Esophagus (tissue), 2 donors: Measurements from ENCODE around the gene CD8A. TPM values are rescaled to one million over a fixed set of nuclear protein-coding genes. Genes with fewer than 3 reads are reported as not detected.

Experiments
- H3K27ac ChIP-seq, 2 donors: one replicate each; pipeline ENCODE4 v1.5.1; 2013; ENCODE audit warnings: low read depth in 2 of 2, mild to moderate bottlenecking in 2 of 2, inconsistent platforms in 1 of 2, low read length in 1 of 2, moderate library complexity in 1 of 2
- H3K27me3 ChIP-seq, 2 donors: one replicate each; pipeline ENCODE4 v1.6.1; 2013; ENCODE audit warnings: low read length in 2 of 2, control low read depth in 1 of 2, mild to moderate bottlenecking in 1 of 2; ENCODE audit not compliant: insufficient read depth in 2 of 2, control insufficient read depth in 1 of 2
- H3K36me3 ChIP-seq, 2 donors: one replicate each; pipeline ENCODE4 v1.6.1; 2013; ENCODE audit warnings: low read length in 1 of 2; ENCODE audit not compliant: control insufficient read depth in 2 of 2, insufficient read depth in 2 of 2
- H3K4me1 ChIP-seq, 2 donors: one replicate each; pipeline ENCODE4 v1.6.1; 2013; ENCODE audit warnings: low read length in 1 of 2; ENCODE audit not compliant: control insufficient read depth in 2 of 2, insufficient read depth in 2 of 2
- H3K4me3 ChIP-seq, 2 donors: one replicate each; pipeline ENCODE4 v1.5.1; 2013; ENCODE audit warnings: low read length in 2 of 2, mild to moderate bottlenecking in 2 of 2, low read depth in 1 of 2, moderate library complexity in 1 of 2
- H3K9me3 ChIP-seq, 2 donors: one replicate each; pipeline ENCODE4 v1.6.1; 2013; ENCODE audit warnings: mild to moderate bottlenecking in 2 of 2, low read depth in 1 of 2, low read length in 1 of 2, moderate library complexity in 1 of 2; ENCODE audit not compliant: control insufficient read depth in 2 of 2, insufficient read depth in 1 of 2
- WGBS, 2 donors: extraction: QIAGEN DNeasy Blood & Tissue Kit; methylation state at CpG; one replicate each; pipeline ENCODE4 v1.1.7; 2013; 5-methylcytosine and 5-hydroxymethylcytosine counted together
- polyA plus RNA-seq, 2 donors: library from polyadenylated mRNA; stranded (reverse); fragments of 200-250 nt; gene quantifications; one replicate each; pipeline ENCODE4 v1.2.3, GENCODE V29; 2013
- donor health status: healthy with polysubstance abuse.
- donor health status: Bipolar disorder and iron deficiency.

The CD8A gene
- polyA plus RNA-seq, 2 donors, result 3.5 to 4.2 TPM

- Histone ChIP-seq H3K4me1 (no peaks in the 10 kb centered on the region), H3K4me3 (no peak overlapping the region), H3K27ac (no peak overlapping the region), H3K9me3 (no peaks in the 10 kb centered on the region), H3K27me3 (no peaks in the 10 kb centered on the region), H3K36me3 (peaks cover 15 to 30% of the 10 kb centered on the region in 2 donors)
- 88 to 90% methylated on average over 5 of the region's 5 CpGs for WGBS, 2 donors
Measured at GRCh38 chr2:86768189-86768949, 22.3 kb downstream of the CD8A start.

DNA sequence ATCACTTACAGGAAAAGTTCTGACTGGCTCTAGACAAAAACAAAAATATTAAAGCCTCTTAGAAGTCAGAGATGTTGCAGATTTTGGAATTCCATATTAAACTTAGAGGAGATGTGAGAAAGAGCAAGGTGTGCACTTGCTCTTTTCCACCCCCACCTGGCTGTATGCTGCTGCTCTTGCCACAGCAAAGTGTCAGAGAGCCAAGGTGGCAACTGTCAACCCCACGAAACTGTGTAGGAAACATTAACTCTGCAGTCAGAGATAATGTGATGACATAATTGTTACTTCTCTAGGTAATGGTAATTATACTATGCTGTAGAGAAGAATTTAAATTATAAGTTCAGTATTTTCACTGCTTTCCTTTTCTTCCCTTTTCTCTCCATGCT is 25.4 kb downstream of the CD8A start:
- H3K4me1 ChIP-seq, result no peaks in the 10 kb centered on the region
- no peak overlapping the region for H3K4me3 ChIP-seq
- peaks cover 12 to 15% of the 10 kb centered on the region in 2 donors for H3K36me3 ChIP-seq
- 58 to 65% methylated on average over 1 of the region's 1 CpG for WGBS, 2 donors
- no peak overlapping the region for H3K27ac ChIP-seq
- H3K9me3 ChIP-seq, result no peaks in the 10 kb centered on the region
- no peaks in the 10 kb centered on the region for H3K27me3 ChIP-seq

DNA sequence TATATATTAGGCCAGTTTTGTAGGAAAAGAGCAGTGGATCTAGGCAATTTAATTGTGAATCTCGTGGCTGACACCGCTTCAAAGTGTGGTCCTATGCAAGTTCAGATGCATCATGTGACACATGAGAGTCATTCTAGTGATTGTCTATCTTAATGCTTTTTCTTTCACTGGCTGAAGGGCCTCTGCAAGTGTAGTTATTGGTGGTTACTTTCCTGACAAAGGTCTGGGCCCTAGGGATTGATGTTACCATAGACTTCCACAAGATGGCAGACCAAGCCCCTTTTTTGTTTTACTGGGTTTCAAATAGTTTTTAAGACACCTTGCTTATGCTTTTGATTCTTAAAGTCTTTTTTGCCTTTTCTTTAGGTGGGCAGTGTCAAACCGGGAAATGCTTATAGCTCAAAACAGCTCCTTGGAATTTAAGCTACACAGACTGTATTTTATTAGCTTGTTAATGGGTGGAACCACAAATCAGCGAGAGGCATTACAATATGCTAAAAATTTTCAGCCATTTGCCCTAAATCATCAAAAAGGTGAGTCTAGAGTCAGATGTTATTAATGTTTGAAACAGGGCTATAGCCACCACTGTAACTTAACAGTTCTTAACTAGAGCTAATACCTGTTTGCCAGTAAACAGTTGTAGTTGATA is 25.9 kb downstream of the CD8A start:
- whole genome bisulfite sequencing, 2 donors, result 70 to 72% methylated on average over 4 of the region's 4 CpGs
- peaks cover 11 to 12% of the 10 kb centered on the region in 2 donors for H3K36me3 ChIP-seq
- no peaks in the 10 kb centered on the region for H3K27me3 ChIP-seq
- H3K27ac ChIP-seq, result no peak overlapping the region
- H3K4me3 ChIP-seq, result no peak overlapping the region
- no peaks in the 10 kb centered on the region for H3K4me1 ChIP-seq
- no peaks in the 10 kb centered on the region for H3K9me3 ChIP-seq

DNA sequence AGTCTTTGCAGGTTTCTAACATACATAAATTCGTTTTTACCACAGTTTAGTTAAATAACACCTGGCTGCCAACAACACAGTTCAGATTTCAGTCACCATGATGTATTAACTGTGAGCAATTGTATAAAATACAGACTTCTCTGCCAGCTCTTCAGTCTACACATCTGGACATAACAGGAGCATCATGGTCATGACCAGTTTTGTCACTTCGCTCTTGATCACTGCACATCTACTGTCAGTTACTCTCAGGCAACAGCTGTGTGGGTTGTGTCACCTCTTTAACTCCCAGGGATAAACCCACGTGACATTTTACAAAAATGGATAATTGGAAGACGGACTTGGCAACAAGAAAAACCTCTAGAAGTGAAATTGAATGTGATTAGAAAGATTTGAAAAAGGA is 30.3 kb downstream of the CD8A start:
- no peak overlapping the region for H3K4me3 ChIP-seq
- no peaks in the 10 kb centered on the region for H3K9me3 ChIP-seq
- no peaks in the 10 kb centered on the region for H3K4me1 ChIP-seq
- no peaks in the 10 kb centered on the region for H3K27me3 ChIP-seq
- WGBS, 2 donors, result 82 to 87% methylated on average over 4 of the region's 4 CpGs
- peaks cover 0 to 2% of the 10 kb centered on the region in 2 donors for H3K36me3 ChIP-seq
- no peak overlapping the region for H3K27ac ChIP-seq

DNA sequence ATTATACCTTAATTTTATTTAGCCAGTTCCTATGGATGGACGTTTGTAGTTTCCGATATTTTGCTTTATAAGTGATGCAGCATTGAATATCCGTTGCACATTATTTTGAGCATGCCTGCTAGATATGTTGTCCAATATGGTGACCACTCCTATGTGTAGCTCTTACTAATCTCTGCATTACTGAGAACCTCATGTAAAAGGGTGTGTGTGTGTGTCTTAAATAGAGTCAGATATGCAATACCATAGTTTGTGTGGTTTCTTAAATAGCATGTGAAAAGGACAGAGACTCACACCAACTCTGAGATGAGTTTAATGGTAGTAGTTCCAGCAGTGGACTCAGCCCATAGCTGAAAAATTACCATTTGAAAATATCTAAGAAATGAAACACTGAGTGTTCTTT is 32.3 kb downstream of the CD8A start:
- H3K27ac ChIP-seq, result no peak overlapping the region
- no peaks in the 10 kb centered on the region for H3K4me1 ChIP-seq
- WGBS, 2 donors, result 93 to 94% methylated on average over 3 of the region's 3 CpGs
- H3K36me3 ChIP-seq, result peaks cover 0 to 2% of the 10 kb centered on the region in 2 donors
- no peaks in the 10 kb centered on the region for H3K9me3 ChIP-seq
- no peak overlapping the region for H3K4me3 ChIP-seq
- H3K27me3 ChIP-seq, result no peaks in the 10 kb centered on the region

GRCh38 chr2:86753606-86754005 is 37.1 kb downstream of the CD8A start:
- H3K4me3 ChIP-seq, result no peak overlapping the region
- H3K9me3 ChIP-seq, result no peaks in the 10 kb centered on the region
- H3K4me1 ChIP-seq, result no peaks in the 10 kb centered on the region
- H3K27me3 ChIP-seq, result no peaks in the 10 kb centered on the region
- H3K27ac ChIP-seq, result no peak overlapping the region
- peaks cover 2% of the 10 kb centered on the region in 2 donors for H3K36me3 ChIP-seq

DNA sequence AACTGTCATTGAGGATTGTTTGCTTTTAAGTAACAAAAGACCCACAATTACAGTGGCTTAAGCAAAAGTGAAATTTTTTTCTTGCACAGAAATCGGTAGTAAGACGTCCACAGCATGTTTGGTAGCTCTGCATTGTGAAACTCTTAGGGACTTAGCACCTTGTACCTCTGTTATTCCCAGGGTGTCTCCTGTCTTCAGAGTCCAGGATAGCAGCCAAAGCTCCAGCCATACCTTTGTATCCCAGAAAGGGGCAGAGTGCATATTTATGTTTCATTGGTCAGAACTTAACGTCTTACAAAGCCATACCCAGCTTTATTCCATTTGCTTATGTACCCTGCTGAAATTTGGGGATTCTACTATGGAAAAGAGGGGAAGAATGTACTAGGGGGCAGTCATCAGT is 37.8 kb downstream of the CD8A start:
- H3K36me3 ChIP-seq, result peaks cover 2% of the 10 kb centered on the region in 2 donors
- 96 to 97% methylated on average over 3 of the region's 3 CpGs for WGBS, 2 donors

GRCh38 chr2:86751778-86752177 is 38.9 kb downstream of the CD8A start:
- Histone ChIP-seq H3K9me3 (no peaks in the 10 kb centered on the region), H3K27ac (no peak overlapping the region), H3K4me1 (no peaks in the 10 kb centered on the region), H3K4me3 (no peak overlapping the region), H3K36me3 (peaks cover 2% of the 10 kb centered on the region in 2 donors), H3K27me3 (no peaks in the 10 kb centered on the region)
- 88 to 97% methylated on average over 1 of the region's 1 CpG for WGBS, 2 donors

More for the DNA sequence above, 37.8 kb downstream of the CD8A start:
- Histone ChIP-seq H3K9me3 (no peaks in the 10 kb centered on the region), H3K4me3 (no peak overlapping the region), H3K27ac (no peak overlapping the region), H3K4me1 (no peaks in the 10 kb centered on the region), H3K27me3 (no peaks in the 10 kb centered on the region)

- H3K4me1 ChIP-seq, result no peaks in the 10 kb centered on the region
- H3K9me3 ChIP-seq, result no peaks in the 10 kb centered on the region
- H3K36me3 ChIP-seq, result peaks cover 0 to 2% of the 10 kb centered on the region in 2 donors
- H3K4me3 ChIP-seq, result no peak overlapping the region
- 94 to 98% methylated on average over 3 of the region's 3 CpGs for WGBS, 2 donors
- no peak overlapping the region for H3K27ac ChIP-seq
- H3K27me3 ChIP-seq, result no peaks in the 10 kb centered on the region
Measured at GRCh38 chr2:86750240-86750839, 40.4 kb downstream of the CD8A start.
